ENCODE data around the gene VPS35.

GRCh38 chr16:46612121-46612520 lies 76.9 kb downstream of the VPS35 start:
- TF ChIP-seq, protein P1, sequence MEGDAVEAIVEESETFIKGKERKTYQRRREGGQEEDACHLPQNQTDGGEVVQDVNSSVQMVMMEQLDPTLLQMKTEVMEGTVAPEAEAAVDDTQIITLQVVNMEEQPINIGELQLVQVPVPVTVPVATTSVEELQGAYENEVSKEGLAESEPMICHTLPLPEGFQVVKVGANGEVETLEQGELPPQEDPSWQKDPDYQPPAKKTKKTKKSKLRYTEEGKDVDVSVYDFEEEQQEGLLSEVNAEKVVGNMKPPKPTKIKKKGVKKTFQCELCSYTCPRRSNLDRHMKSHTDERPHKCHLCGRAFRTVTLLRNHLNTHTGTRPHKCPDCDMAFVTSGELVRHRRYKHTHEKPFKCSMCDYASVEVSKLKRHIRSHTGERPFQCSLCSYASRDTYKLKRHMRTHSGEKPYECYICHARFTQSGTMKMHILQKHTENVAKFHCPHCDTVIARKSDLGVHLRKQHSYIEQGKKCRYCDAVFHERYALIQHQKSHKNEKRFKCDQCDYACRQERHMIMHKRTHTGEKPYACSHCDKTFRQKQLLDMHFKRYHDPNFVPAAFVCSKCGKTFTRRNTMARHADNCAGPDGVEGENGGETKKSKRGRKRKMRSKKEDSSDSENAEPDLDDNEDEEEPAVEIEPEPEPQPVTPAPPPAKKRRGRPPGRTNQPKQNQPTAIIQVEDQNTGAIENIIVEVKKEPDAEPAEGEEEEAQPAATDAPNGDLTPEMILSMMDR (CRISPR knock-in tag; IDR thresholded peaks at IDR 0.05) = no peak
- no peak for TF ChIP-seq ZNF143 (CRISPR knock-in tag; IDR thresholded peaks at IDR 0.05)
- no peak for TF ChIP-seq ZBTB20 (CRISPR knock-in tag; IDR thresholded peaks at IDR 0.05; ENCODE audit: borderline replicate concordance, low read depth)
